Measurements from ENCODE around the gene EFCAB3.

GRCh38 chr17:62388856-62389255, 8.5 kb downstream of the EFCAB3 start:
- TF ChIP-seq SUZ12 (IDR thresholded peaks at IDR 0.05; ENCODE audit: extremely low read depth, insufficient read depth, insufficient read length) (no peak), ZNF274 (IDR thresholded peaks at IDR 0.05; ENCODE audit: low read depth, low read length) (no peak), YY1 (IDR thresholded peaks at IDR 0.05; ENCODE audit: insufficient read depth, insufficient read length) (no peak)

Measured in NT2/D1 (cell line).